Lung (tissue), 12 donors: ENCODE measurements around the gene TGM2. TPM values are rescaled to one million over a fixed set of nuclear protein-coding genes. Genes with fewer than 3 reads are reported as not detected.

Experiments
- ATAC-seq: fragments of 200-7000 bp; cut with Tn5 transposase; one replicate; pipeline ENCODE4 v1.9.1; 2020; ENCODE audit warnings: moderate number of reproducible peaks; ENCODE audit not compliant: insufficient read depth, low FRiP score
- DNase-seq, 3 donors: peaks; one replicate each; pipeline ENCODE4 v3.0.0-alpha.2; 2013 to 2017
- H3K27ac ChIP-seq, 2 donors: one replicate each; pipeline ENCODE4 v1.5.1; 2013; ENCODE audit warnings: mild to moderate bottlenecking in 2 of 2, moderate library complexity in 2 of 2, control low read depth in 1 of 2, inconsistent platforms in 1 of 2, low read depth in 1 of 2, low read length in 1 of 2
- H3K27me3 ChIP-seq, 3 donors: one replicate each; pipeline ENCODE4 v1.5.1; 2013; ENCODE audit warnings: low read length in 2 of 3; ENCODE audit not compliant: control insufficient read depth in 3 of 3, insufficient read depth in 3 of 3
- H3K36me3 ChIP-seq, 4 donors: one replicate each; pipeline ENCODE4 v1.5.1; 2013; ENCODE audit warnings: low read length in 4 of 4, mild to moderate bottlenecking in 1 of 4, moderate library complexity in 1 of 4; ENCODE audit not compliant: control insufficient read depth in 4 of 4, insufficient read depth in 4 of 4
- H3K4me1 ChIP-seq, 5 donors: one replicate each; pipeline ENCODE4 v1.5.1; 2013; ENCODE audit warnings: low read length in 5 of 5, mild to moderate bottlenecking in 2 of 5, moderate library complexity in 1 of 5; ENCODE audit not compliant: control insufficient read depth in 5 of 5, insufficient read depth in 5 of 5
- H3K4me3 ChIP-seq: one replicate; pipeline ENCODE4 v1.5.1; 2013; ENCODE audit warnings: mild to moderate bottlenecking, control low read depth, moderate library complexity
- H3K9ac ChIP-seq, 2 donors: one replicate each; pipeline ENCODE4 v1.5.1; 2013; ENCODE audit warnings: low read length in 2 of 2, control low read depth in 1 of 2; ENCODE audit not compliant: insufficient read depth in 1 of 2
- H3K9me3 ChIP-seq, 4 donors: one replicate each; pipeline ENCODE4 v1.5.1; 2013; ENCODE audit warnings: low read length in 3 of 4, mild to moderate bottlenecking in 1 of 4, moderate library complexity in 1 of 4; ENCODE audit not compliant: control insufficient read depth in 4 of 4, insufficient read depth in 3 of 4
- CTCF ChIP-seq: IDR thresholded peaks from 2 replicates; pipeline ENCODE4 v1.5.1; 2012; ENCODE audit warnings: mild to moderate bottlenecking; ENCODE audit errors: control extremely low read depth, extremely low read depth
- WGBS, 2 donors: extraction: QIAGEN DNeasy Blood & Tissue Kit; methylation state at CpG; one replicate each; pipeline ENCODE4 v1.1.7; 2013; 5-methylcytosine and 5-hydroxymethylcytosine counted together
- polyA plus RNA-seq, 2 donors: library from polyadenylated mRNA; stranded (reverse); fragments of 200-250 nt; gene quantifications; one replicate each; pipeline ENCODE4 v1.2.1, GENCODE V29; 2013
- total RNA-seq, 2 donors: library from RNA; depleted of rRNA in 1 of 2; stranded (reverse); fragments of >200 nt in 1 of 2; gene quantifications; one replicate each; pipeline ENCODE4 v1.2.1, GENCODE V29; 2014 to 2021
- donor health status: control.
- donor health status: control.
- donor health status: Bipolar disorder and iron deficiency.
- donor health status: healthy.
- donor health status: DM: yes; HTN: yes; CAD: no.

TGM2 gene
- total and polyA plus RNA-seq, 4 donors: 85.0 to 476 (median 325) TPM

DNA sequence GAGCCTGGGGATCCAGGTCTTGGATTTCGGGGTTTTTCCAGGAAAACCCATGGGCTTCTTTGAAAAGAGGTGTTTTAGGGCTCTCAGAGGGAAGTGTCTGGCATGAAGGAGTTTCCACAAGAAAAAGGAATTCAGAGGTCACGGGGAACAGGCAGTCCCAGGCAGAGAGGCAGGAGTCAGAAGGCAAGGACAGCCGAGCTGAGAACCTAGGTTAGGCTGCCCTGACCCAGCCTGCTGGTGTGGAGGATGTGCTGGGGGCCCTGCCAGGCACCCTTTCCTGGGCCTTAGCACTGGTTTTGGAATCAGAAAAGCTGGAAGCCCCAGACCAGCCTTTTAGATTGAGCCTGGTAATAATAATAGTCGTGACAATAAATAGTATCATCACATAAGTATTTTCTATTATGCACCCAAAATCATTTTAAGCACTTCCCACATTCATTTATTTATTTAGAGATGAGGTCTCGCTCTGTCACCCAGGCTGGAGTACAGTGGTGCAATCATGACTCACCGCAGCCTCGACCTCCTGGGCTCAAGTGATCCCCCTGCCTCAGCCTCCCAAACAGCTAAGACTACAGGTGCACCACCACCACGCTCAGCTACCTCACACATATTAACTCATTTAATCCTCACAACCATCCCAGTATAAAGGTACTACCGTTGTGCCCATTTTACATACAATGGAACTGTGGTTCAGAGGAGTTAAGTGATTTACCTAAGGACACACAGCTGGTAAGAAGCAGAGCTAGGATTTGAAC is 19.9 kb downstream of the TGM2 start:
- WGBS, 2 donors: 65 to 71% methylated on average over 9 of the region's 9 CpGs
- no peak for TF ChIP-seq CTCF
- Histone ChIP-seq H3K36me3 (peaks cover 19 to 38% (median 24%) of the 10 kb centered on the region in 4 donors), H3K27me3 (no peaks in the 10 kb centered on the region), H3K4me1 (peaks cover 0 to 24% (median 16%) of the 10 kb centered on the region in 5 donors), H3K9me3 (no peaks in the 10 kb centered on the region), H3K4me3 (no peak overlapping the region), H3K27ac (peak overlapping the region; percentile 58 to 86), H3K9ac (no peak overlapping the region)
- no peak for DNase-seq
- ATAC-seq: no peak

GRCh38 chr20:38144598-38144973 is 20.5 kb downstream of the TGM2 start:
- TF ChIP-seq CTCF: no peak
- peaks cover 15 to 34% (median 20%) of the 10 kb centered on the region in 4 donors for H3K36me3 ChIP-seq
- WGBS, 2 donors: 79 to 81% methylated on average over 5 of the region's 5 CpGs
- H3K27ac ChIP-seq: peak overlapping the region; percentile 58 to 86
- no peaks in the 10 kb centered on the region for H3K9me3 ChIP-seq
- no peaks in the 10 kb centered on the region for H3K27me3 ChIP-seq
- H3K4me3 ChIP-seq: no peak overlapping the region
- DNase-seq (no peak), ATAC-seq (no peak)
- H3K9ac ChIP-seq: no peak overlapping the region
- peaks cover 0 to 25% (median 20%) of the 10 kb centered on the region in 5 donors for H3K4me1 ChIP-seq

GRCh38 chr20:38143646-38144554 is 21.2 kb downstream of the TGM2 start:
- H3K27ac ChIP-seq: peak overlapping the region; percentile 82 to 86
- no peak overlapping the region for H3K4me3 ChIP-seq
- no peak for TF ChIP-seq CTCF
- peaks cover 0 to 25% (median 20%) of the 10 kb centered on the region in 5 donors for H3K4me1 ChIP-seq
- no peaks in the 10 kb centered on the region for H3K27me3 ChIP-seq
- H3K36me3 ChIP-seq: peaks cover 20 to 38% (median 23%) of the 10 kb centered on the region in 4 donors
- 36 to 43% methylated on average over 16 of the region's 16 CpGs for WGBS, 2 donors
- peak in 1 of 3 donors; percentile 50 for DNase-seq
- H3K9me3 ChIP-seq: no peaks in the 10 kb centered on the region
- no peak overlapping the region for H3K9ac ChIP-seq
- ATAC-seq: peak; percentile 14
